ENCODE measurements around the gene TNFAIP8L3.
"Not testable (repeated sequence)": the region's sequence is repeated elsewhere in the genome, so short reads cannot be mapped to it uniquely, and the experiment has no call there.

Gene TNFAIP8L3

DNA sequence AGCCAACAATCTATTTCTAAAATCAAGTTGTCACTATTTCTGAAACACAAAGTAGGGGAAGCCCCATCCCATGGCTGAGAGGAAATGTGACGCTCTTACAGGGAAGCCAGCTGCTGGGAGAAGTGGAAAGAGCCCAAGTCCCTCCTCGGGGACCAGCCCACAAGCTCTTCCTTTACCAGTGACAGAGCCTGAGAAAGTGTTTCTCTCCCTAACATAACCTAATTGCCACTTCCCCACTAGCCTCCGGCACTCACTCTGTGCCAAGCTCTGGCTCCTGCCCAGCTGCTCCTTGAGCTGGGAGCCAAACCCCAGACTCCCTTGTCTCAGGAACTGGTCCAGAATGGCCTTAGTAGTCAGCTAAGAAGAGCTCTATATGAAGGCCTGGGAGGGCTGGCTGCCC lies 42.9 kb downstream of the TNFAIP8L3 start:
- DNase-seq, result no peak

DNA sequence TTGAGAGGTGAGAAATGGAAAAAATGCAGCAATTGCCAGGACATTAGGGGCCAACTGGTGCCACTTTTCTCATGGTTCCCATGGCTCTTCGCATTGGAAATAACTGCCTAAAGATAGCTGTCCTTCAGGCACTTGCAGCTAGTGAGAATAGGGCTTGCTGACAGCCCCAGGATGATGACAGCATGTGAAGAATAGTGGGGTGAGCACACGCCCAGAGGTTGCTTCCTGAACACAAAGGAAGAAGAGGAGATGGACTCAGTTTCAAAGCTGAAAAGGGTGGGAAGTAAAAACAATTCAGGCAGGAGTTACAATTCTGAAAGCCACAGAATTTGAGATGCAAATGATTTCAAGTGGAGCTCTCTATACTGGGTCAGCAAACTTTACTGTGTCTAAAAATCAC lies 45.6 kb downstream of the TNFAIP8L3 start:
- no peak for DNase-seq

GRCh38 chr15:51048308-51048707 lies 46.4 kb downstream of the TNFAIP8L3 start:
- no peak for DNase-seq

DNA sequence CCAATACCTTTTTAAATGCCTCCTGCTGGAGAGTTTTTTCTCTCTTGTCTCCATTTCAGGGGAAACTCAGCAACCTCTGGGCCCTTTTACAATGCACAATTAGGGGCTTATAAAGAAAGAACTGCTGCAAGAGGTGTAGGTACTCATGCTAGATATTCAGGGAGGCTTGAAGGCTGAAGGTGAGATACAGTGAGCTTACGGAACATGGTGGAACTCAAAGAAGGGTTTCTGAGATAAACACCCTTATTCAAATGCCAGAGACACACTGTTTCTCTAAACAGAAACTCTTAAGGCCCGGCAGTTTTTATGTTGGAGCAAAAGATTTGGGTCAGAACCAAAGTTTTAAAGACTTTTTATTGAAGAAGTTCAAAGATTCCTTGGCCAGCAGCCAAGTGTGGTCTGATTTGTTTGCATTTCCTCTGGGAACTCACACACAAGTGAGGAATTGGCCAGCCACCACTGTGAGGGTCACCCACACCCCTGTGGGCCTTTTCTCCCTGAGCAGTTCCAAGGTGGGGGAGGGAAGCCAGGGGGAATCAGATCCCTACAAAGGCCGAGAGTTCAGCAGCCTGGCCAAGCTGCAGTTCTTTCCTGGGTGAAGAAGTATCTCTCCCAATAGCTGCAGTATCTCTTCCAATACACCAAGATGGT lies 47.8 kb downstream of the TNFAIP8L3 start:
- DNase-seq, result no peak

- DNase-seq, result no peak
Measured at GRCh38 chr15:51046016-51046415, 48.7 kb downstream of the TNFAIP8L3 start.

GRCh38 chr15:51044037-51044727 lies 50.5 kb downstream of the TNFAIP8L3 start:
- DNase-seq, result no peak

GRCh38 chr15:51038974-51039319 lies 55.8 kb downstream of the TNFAIP8L3 start:
- DNase-seq, result no peak

DNA sequence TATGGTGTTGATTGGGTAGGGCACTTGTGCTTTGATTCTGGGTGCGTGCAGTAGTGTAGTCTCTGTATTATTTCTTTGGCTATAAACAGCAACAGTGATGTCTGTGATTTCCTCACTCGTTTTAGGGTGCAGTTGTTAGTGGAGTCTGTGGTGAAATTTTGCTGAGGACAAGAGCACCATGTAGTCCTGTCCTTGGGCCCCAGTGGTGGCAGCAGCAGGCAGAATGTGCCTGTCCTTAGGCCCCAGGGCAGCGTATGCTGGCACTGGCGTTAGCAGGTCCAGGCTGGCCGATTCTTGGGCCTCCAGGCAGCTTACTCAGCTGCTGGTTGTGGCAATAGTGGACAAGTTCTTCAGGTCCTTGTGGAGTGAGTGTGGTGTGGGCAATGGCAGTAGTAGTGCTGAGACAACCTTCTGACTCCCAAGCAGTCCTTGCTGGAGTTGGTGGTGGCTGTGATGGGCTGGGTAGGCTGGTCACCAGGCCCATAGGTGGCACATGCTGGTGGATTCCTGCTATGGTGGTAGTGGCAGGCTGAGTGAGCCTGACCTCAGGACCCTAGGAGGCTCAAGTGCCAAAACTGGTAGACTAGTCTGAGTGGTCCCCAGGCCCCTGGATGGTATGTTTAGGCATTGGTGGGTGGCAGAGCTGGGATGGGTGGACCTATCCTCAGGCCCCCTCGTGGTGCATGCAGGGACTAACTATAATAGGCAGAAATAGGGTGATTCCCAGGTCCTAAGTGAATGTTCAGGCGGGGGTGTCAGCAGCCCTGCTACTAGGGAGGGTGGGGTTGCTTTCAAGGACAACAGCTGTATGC lies 56.3 kb downstream of the TNFAIP8L3 start:
- DNase-seq, result no peak

GRCh38 chr15:51037474-51037873 lies 57.2 kb downstream of the TNFAIP8L3 start:
- not testable (repeated sequence) for DNase-seq

GRCh38 chr15:51030649-51031316 lies 63.9 kb downstream of the TNFAIP8L3 start:
- DNase-seq, result no peak

- DNase-seq, result no peak
Measured at GRCh38 chr15:51025454-51025846, 69.3 kb downstream of the TNFAIP8L3 start.

- no peak for DNase-seq
Measured at GRCh38 chr15:51024735-51025453, 69.8 kb downstream of the TNFAIP8L3 start.

DNA sequence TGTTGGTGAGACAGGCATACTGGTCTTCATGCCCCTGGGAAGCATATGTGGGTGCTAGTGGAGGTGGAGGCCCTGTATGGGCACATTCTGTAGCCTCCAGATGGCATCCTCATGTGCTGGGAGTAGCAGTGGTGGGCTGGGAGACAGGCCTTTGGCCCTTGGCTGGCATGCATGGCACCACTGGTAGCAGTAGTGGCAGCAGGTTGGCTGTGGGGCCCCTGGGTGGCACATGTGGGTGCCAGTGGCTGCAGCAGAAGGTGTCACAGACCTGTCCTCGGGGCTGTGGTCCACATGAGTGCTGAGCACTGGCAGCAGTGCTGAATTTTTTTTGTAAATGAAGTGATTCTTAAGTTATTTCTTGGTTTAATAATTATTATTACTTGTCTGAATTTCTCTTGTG lies 71.2 kb downstream of the TNFAIP8L3 start:
- DNase-seq, result no peak

GRCh38 chr15:51022206-51022605 lies 72.5 kb downstream of the TNFAIP8L3 start:
- no peak for DNase-seq

- no peak for DNase-seq
Measured at GRCh38 chr15:51016615-51017014, 78.1 kb downstream of the TNFAIP8L3 start.

GRCh38 chr15:51011212-51011611 lies 83.5 kb downstream of the TNFAIP8L3 start:
- DNase-seq, result no peak

GRCh38 chr15:51007131-51007666 lies 87.5 kb downstream of the TNFAIP8L3 start:
- no peak for DNase-seq

All from activated CD8-positive, alpha-beta memory T cell treated with anti-CD3 and anti-CD28 coated beads for 24 hours (primary cell).